HPDE6-E6E7 (cell line): ENCODE results near the gene PPP4C.

Experiments
- DNase-seq: peaks from one replicate; pipeline ENCODE4 v3.0.0; 2011; ENCODE audit warnings: missing footprints; ENCODE audit errors: extremely low spot score

The PPP4C gene

DNA sequence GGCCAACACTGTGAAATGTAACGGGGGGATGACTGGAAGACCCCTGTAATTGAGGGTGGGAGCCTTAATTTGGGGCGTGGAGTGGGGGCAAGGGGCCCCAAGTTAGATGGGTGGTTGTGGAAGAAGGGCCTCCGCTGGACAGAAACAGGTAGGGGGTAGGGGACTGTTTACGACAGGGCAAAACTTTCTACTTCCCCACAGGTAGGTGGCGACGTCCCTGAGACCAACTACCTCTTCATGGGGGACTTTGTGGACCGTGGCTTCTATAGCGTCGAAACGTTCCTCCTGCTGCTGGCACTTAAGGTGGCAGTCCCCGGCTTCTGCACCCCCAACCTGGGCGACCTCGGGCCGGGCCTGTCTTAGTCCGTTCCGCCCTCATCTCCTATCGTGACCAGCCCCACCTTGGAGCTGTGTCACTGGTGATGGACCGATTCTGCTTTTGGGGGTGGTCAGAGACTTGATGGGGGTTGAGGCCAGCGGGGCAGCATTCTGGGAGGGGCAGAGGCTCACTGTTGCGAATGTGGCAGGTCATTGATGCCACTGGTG is 6.8 kb downstream of the PPP4C start:
- DNase-seq: no peak

DNA sequence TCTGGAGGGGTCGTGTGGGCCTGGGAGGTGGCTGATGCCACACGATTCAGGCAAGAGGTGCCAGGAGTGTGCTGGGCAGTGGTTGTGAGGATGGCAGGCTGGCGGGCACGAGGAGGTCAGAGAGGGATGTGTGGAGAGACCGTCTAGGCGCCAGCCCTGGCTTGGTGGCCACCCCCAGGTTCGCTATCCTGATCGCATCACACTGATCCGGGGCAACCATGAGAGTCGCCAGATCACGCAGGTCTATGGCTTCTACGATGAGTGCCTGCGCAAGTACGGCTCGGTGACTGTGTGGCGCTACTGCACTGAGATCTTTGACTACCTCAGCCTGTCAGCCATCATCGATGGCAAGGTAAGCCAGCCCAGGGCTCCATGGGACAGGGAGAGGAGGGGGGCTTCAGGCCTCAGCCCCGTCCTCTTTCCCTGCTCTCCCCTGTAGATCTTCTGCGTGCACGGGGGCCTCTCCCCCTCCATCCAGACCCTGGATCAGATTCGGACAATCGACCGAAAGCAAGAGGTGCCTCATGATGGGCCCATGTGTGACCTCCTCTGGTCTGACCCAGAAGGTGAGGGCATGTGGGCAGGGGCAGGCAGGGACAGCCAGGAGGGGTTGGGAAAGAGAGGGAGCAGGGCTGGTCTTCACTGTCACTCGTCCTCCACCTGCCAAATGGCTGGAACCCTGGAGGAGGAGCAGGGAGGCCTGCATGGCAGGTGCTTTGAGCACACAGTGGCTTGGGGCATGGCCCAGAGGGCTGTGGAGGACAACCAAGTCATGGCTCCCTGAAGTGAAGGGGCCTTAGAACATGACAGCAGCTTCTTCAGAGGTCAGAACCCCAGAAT is 7.6 kb downstream of the PPP4C start:
- DNase-seq: no peak

DNA sequence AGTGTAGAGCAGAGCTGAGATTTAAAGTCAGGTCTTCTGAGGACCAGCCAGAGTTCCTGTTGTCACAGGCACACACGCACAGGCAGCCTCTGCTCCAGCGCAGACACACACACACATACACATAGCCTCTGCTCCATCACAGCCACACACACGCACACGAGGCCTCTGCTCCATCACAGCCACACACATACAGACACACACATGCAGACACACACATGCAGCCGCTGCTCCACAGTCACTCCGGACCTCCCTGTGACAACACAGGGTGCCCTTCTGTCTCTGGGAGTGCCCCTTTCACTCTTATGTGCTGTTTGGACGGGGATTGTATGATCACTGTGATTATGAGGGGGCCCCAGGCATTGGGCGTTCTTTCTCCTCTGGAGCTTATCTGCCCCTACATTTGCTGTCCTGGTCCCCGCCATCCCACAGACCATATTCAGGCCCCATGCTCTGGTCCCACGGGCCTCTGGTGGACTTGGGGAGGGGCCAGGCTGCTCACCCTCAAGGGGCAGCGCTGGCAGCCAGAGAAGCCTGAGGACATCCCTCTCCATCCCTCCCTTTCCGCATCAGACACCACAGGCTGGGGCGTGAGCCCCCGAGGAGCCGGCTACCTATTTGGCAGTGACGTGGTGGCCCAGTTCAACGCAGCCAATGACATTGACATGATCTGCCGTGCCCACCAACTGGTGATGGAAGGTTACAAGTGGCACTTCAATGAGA is 8.5 kb downstream of the PPP4C start:
- DNase-seq: no peak

DNA sequence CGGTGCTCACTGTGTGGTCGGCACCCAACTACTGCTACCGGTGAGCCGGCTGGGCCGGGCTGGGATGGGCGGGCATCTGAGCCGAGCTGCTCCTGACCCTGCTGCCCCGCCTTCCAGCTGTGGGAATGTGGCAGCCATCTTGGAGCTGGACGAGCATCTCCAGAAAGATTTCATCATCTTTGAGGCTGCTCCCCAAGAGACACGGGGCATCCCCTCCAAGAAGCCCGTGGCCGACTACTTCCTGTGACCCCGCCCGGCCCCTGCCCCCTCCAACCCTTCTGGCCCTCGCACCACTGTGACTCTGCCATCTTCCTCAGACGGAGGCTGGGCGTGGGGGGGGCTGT is 9.0 kb downstream of the PPP4C start:
- no peak for DNase-seq

DNA sequence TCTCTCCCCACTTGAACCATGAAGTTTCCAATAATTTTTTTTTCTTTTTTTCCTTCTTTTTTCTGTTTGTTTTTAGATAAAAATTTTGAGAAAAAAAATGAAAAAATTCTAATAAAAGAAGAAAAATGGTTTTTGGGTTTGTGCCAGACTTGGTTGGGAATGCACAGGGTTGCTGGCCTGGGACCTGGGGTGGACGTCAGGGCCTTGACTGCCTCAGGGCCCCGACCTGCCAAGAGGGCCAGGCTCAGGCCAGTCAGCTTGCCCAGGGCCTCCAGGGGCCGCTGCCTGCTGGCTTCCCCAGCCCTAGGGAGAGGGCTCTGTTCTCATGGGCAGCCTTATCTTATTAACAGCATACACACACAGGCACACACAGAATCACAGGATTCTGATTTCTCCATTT is 9.5 kb downstream of the PPP4C start:
- DNase-seq: no peak

DNA sequence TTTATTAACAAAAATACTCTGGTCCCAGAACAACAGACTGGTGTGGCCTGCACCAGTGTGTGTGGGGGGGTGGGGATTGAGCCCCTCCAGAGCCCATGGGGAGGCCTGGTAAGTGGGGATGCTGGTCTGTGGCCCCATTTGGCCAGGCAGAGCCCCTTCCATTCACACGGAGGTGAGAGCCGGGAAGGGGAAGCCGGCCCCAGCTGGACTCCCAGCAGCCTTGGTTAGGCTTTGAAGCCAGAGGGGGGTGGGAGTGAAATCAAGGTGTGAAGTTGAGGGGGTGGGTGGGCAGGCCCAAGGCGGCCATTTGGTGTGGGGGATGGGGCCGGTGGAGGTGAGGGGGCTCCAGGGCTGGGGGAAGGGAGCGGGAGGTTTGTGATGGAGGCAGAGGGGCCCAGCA is 10.0 kb downstream of the PPP4C start:
- DNase-seq: no peak

DNA sequence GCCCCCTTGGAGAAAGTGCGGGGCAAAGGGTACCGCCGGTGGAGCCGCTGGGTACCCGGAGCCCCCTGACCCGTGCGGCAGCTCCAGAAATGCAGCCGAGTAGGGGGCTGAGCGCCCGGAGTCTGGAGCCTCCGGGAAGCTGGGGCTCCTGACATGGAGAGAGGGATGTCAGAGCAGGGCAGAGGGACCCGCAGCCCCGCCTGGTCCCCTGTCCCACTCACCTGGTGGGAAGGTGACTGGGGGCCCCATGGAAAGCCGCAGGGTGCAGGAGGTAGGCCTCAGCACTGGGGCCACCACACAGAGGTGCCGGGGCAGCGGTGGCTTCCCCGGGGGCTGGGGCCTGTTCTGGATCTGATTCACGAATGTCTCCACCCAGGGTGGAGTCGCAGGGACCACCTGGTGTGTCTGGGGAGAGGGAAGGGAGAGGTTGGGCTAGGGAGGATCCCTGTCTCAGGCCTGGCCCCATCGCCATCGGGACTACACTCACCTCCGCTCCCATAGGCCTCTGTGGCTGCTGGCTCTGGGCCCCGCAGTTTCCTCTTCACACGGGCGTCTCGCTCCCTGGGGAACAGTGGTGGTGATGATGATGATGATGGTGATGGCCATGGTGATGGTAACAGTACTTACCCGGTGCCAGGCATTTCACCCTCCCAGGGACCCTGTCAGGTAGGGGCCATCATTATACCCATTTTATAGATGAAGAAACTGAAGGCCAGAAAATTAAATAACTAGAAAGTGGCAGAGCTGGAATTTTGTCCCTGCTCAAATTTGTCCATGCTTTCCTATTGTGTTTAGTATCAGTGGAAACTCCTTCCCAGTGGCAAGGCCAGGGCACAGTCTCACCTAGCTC is 10.7 kb downstream of the PPP4C start:
- DNase-seq: no peak

DNA sequence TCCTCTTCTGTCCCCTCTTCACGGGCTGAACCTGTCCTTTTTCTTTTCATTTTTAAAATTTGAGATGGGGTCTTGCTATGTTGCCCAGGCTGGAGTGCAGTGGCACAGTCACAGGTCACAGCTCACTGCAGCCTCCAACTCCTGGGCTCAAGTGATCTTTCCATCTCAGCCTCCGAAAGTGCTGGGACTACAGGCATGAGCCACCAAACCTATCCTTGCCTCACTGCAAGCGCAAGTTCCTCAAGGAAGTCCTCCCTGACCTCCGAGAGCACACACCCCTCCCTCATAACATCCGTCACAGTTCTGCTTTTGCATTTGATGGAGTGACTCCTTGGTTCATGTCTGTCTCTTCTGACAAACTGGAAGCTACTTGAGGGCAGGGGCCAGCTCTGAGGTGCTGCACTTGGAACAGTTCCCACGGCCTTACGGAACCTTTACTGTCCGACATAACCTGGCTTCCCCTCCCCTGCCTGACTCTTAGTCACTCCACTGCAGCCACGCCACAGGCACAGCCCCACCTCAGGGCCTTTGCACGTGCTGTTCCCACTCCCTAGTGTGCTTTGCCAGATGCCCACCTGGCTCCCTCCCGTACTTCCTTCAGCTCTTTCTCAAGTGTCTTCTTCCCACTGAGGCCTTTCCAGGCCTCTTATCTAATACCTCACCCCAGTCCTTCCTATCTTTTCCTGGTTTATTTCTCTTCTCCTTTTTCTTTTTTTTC is 11.5 kb downstream of the PPP4C start:
- DNase-seq: no peak

DNA sequence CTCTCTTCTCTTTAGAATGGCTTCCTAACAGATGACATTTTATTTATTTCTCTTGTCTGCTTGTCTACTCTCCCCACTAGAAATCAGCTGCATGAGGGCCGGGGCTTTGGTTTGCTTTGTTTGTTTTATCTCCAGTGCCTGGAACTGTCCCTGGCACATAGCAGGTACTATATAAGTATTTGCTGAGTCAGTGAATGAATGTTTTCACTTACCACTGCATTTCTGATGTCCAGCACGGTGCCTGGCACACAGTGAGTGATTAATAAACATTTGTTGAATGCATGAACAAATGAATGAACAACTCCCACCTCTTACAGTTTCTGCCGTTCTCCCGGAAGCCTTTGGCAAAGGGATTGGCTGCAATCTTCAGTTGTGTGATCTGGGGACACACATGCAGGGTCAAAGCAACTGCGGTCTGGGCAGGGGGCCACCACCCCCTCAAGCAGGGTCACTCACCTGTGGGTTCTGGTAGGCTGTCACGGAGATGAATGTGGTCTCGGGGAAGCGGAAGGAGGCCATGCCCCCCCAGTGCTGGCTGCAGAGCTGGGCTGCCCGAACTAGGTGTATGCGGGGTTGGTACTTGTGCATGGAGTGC is 12.5 kb downstream of the PPP4C start:
- DNase-seq: no peak

DNA sequence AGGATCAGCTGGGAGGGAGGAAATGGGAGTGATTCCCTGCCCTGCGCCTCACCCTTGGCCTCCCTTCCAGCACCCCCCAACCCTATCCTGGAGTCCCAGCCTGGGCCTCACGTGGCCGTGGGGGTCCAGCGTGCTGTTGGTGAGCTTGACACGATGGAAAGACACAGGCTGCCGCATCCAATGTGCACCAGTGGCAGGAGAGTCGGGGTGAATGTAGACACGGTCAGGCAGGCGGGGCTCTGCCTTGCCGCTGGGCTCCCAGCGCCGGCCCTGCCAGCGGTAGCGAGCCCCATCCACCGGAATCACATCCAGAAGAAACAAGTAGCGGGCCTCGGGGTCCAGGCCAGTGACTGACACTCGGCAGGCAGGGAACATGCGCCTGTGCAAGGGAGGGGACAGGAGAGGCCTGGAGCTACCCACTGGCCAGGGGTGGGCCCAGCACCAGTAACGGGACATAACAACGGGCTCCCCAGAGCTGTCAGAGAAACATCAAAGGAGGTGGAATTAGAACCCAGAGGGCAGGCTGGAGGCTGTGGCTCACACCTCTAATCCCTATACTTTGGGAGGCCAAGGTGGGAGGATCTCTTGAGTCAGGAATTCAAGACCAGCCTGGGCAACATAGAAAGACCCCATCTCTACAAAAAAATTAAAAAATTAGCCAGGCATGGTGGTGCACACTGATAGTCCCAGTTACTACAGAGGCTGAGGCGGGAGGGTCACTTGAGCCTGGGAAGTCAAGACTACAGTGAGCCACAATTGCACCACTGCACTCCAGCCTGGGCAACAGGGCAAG is 13.2 kb downstream of the PPP4C start:
- no peak for DNase-seq

DNA sequence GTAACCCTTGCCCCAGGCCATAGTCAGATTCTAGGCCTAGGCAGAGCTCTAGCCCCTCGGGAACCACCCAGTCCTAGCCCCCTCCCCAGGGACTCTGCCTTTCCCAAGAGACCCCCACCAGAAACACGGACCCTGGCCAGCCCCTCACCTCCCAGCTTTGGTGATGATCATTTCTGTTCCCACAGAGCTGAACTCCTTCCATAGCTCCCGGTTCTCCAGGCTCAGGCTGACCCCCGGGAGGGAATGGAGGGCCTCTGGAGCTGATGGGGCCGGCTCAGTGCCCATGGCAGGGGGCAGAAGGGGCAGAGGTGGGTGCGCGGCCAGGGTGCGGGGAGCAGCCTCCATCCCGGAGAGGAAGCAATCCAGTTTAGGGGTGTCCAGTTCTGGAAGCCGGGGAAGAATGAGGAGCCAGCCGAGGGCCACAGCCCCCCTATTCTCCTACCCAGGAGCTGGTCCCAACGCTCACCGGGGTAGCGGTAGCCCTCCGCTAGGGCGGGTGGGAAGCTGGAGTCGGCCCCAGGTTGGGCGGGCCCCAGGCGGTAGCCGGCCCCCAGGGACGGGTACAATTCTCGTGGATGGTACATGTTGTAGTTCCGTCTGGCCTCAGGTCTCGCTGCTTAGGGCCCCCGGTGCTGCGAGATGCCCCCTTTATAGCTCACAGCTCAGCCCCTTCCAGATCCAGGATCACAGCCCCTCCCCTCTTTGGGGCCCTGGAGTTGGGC is 15.0 kb downstream of the PPP4C start:
- DNase-seq: no peak

DNA sequence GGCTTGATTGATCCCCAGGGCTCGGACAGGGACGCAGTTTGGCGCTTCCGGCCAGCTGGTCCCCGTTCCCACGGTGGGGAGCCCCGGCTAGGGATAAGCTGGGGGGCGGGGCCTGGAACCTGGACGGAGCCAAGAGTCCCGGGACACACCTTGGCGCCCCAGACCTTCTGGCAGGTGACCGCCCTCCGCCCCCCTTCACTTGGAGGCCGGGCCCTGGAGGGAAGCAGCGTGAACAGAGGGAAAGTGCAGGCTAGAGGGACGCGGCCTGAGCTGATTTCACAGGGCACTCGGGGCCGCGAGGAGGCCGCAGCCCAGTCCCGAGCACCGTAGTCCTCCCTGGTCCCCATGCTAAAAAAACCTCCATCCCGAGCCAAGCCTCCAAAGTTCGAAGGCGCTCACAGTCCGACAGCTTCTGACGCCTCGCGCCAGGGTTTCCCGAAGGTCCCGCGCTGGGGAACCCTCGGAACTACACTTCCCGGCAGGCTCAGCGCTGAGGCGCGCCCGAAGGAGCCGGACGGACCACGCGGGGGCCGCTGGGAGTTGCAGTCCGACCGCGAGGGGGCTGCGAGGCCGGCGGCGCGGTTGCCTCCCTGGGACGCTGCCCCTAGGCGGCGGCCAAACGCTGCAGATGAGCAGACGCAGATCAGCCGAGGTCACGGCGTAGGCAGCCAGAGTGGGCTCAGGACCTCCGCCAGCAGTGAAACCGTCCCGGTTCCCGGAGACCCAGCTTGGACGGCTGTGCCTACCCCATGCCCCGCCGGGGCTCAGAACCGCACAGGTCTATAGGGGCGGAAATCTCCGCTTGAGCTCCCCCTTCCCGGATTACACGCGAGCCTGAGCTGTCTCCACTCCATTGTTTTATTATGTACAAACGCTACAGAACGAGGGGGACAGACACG is 15.9 kb downstream of the PPP4C start, which contains the start of gene TBX6:
TBX6 (minus strand) TSS at position 451 of the 899 bp plus-strand sequence. CDS start 731 bp downstream, outside the sequence.
- DNase-seq: peak; percentile 79

DNA sequence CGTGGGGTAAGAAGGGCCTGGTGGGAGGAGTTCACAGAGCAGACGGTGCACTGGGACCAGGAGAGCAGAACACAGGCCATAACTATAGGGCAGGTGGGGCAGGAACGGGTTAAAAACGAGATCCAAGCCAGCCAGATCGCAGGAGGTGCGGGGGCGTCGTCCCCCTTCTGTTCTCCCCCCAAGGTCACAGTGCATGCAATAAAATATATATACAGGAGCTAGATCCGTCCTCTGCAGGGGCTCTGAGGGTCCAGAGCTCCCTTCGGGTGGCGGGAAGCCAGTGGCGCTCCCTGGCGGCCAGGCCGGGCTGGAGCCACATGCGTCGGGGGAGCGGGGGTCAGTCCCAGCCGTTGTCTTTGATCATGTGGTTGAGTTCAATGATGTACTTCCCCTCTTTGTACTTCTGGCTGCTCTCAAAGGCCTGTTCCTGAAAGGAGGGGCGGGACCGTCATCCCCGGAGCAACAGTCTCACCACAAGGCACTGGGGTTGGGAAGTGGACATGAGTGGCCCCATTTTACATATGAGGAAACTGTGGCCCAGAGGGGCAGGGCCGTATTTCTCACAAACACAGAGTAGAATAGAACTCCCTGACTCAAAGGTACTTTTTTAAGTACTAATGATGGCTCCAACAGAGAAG is 16.7 kb downstream of the PPP4C start:
- DNase-seq: peak; percentile 58

DNA sequence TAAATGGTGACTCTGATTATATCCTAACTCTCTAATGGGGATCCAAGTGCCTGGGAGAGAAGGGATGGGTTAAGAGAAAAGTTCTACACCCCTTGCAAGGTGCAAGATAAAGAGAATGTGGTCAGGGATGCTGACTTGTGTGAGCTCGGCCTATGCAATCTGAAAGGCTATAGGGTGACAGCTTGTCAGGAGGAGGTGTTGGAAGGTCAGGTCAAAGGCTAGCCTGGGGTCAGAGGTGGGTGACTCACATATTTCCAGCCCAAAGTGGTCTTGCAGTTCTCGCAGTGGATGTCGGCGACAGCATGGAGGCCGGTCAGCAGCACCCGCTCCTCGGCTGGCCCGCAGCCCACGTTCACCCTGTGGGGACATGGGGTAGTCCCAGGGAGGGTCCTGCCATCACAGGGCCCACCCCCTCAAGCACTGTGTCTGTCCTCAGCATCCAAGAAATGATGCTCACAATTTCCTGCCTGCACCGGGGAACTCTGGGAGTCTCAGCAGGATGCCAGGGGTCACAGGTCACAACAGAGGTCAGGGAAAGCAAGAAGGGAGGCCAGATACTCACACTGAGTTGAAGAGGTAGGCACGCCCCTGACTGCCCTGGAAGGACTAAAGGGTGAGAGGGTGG is 18.9 kb downstream of the PPP4C start:
- DNase-seq: no peak

DNA sequence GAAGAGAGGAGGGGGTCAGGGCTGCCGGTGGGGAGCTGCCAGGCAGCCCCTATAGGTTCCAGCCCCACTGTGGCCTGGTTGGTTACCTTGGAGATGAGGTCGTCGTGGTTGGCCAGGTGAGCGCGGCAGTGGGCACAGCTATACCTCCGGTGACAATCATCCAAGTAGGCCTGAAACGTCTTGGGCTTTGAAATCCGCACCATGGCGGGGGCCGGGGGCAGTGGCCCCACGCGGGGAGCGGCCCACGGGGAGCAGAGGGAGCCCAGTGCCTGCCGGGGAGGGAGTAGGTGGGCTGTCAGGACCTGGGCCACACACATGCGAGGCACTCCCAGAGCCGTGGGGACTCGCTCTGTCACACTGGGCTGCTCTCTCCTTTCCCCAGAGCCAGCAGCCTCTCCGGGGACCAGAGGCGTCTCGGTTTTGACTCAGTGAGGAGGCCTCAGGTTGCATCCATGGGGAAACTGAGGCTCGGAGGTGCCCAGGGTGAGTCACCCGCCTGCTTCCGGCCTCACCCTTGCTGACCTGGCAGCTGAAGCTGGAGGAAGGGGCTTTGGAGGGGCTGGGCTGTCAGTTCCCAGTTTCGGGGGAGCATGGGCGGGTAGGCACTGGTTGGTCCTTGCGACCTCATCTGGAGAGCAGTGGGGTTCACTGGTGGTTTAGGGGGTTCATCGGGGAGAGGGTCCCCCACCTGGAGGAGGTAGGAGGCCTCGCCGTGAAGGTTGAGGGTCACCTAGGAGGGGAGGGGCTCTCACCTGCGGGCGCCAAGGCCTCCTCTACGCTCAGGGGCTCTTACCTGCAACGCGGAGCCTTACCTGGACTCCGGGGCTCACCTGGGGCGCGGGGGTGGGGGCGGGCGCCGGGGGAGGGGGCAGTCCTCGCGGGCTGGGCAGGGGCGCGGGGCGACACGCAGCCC is 19.6 kb downstream of the PPP4C start:
- no peak for DNase-seq

DNA sequence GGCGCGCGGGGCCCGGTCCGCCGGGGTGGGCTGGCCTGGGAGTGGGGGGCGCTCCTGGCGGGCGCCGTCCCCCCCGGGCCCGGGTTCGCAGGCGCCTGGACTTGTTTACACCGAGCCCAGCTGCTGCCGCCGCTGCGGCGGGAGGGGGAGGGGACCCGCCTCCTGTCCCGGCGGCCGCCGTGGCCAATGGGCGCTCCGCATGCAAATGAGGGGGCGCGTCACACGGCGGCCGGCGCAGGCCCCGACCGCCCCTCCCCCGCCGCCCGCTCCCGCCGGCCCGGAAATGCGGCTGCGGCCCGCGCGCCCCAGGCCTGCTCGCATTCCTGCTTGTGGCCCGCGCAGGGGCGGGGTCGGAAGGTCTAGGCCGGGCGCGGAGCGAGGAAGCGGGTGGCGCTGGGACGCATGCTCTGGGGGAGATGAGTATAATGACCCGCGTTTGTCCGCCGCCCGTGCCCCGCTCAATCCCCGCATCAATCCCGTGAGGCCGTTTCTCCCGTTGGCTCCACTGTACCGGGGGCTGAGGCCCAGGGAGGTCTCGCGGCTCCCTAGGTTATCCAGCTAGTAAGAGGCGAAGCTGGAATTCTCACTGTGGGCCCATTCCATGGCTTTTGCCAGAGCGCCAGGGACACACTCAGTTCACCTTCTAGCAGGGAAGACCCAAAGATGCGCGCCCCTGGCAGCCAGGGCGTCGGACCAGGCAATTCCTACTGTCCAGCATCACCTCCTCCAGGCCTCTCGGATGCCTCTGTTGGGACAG is 20.5 kb downstream of the PPP4C start, which contains the start of gene YPEL3:
YPEL3 (minus strand) TSS at position 109 of the 757 bp plus-strand sequence. CDS start 731 bp downstream, outside the sequence.
- peak; percentile 89 for DNase-seq
